ENCODE measurements around the gene MVK. TPM values are rescaled to one million over a fixed set of nuclear protein-coding genes. Genes with fewer than 3 reads are reported as not detected.

Gene MVK
- total and polyA plus RNA-seq, 9 donors = 7.4 to 66.4 (median 18.6) TPM

GRCh38 chr12:109637996-109638395 lies 64.4 kb downstream of the MVK start:
- Histone ChIP-seq H3K4me3 (no peak overlapping the region), H3K4me1 (ENCODE audit: insufficient read depth) (no peaks in the 10 kb centered on the region), H3K9me3 (no peaks in the 10 kb centered on the region), H3K27me3 (no peaks in the 10 kb centered on the region), H3K36me3 (no peaks in the 10 kb centered on the region), H3K27ac (no peak overlapping the region)
- WGBS, 3 donors = 63 to 79% (median 64%) methylated on average over 3 of the region's 3 CpGs
- no peak for DNase-seq
- no peak for TF ChIP-seq EP300 (IDR thresholded peaks at IDR 0.05)
- TF ChIP-seq, protein P1, sequence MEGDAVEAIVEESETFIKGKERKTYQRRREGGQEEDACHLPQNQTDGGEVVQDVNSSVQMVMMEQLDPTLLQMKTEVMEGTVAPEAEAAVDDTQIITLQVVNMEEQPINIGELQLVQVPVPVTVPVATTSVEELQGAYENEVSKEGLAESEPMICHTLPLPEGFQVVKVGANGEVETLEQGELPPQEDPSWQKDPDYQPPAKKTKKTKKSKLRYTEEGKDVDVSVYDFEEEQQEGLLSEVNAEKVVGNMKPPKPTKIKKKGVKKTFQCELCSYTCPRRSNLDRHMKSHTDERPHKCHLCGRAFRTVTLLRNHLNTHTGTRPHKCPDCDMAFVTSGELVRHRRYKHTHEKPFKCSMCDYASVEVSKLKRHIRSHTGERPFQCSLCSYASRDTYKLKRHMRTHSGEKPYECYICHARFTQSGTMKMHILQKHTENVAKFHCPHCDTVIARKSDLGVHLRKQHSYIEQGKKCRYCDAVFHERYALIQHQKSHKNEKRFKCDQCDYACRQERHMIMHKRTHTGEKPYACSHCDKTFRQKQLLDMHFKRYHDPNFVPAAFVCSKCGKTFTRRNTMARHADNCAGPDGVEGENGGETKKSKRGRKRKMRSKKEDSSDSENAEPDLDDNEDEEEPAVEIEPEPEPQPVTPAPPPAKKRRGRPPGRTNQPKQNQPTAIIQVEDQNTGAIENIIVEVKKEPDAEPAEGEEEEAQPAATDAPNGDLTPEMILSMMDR (IDR thresholded peaks at IDR 0.05) = no peak
- TF ChIP-seq POLR2A (IDR thresholded peaks at IDR 0.05) = no peak
- intact Hi-C loops (cut with DNase I) = no loop called here

GRCh38 chr12:109638735-109639134 lies 65.1 kb downstream of the MVK start:
- H3K4me1 ChIP-seq (ENCODE audit: insufficient read depth) = no peaks in the 10 kb centered on the region
- intact Hi-C loops (cut with DNase I) = no loop called here
- no peak overlapping the region for H3K4me3 ChIP-seq
- H3K27ac ChIP-seq = no peak overlapping the region
- no peaks in the 10 kb centered on the region for H3K9me3 ChIP-seq
- no peak for DNase-seq
- no peaks in the 10 kb centered on the region for H3K27me3 ChIP-seq
- 78 to 88% (median 86%) methylated on average over 4 of the region's 4 CpGs for WGBS, 3 donors
- H3K36me3 ChIP-seq = no peaks in the 10 kb centered on the region
- TF ChIP-seq, protein P1 (IDR thresholded peaks at IDR 0.05) = no peak
- TF ChIP-seq POLR2A (IDR thresholded peaks at IDR 0.05) (no peak), EP300 (IDR thresholded peaks at IDR 0.05) (no peak)

DNA sequence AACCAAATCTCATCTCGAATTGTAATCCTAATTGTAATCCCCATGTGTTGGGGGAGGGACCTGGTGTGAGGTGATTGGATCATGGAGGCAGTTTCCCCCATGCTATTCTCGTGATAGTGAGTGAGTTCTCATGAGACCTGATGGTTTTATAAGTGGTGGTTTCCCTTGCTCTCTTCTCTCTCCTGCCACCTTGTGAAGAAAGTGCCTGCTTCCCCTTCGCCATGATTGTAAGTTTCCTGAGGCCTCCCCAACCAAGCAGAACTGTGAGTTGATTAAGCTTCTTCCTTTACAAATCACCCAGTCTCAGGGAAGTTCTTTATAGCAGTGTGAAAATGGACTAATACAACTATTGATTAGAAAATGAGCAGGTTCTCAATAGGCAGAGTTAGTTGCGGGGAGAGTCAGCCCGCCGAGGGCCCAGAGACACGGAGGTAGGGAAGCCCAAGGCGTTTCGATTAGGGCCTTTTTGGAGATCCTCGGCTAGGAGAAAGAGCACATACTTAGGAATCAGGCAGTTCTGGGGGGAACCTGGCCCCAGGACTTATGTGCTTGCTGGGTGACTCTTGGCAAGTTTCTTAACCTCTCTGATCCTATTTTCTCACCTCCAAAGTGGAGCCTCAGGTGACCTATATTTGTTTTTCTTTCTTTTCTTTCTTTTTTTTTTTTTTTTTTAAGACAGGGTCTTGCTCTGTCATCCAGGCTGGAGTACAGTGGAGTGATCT lies 65.7 kb downstream of the MVK start:
- TF ChIP-seq EP300 (IDR thresholded peaks at IDR 0.05) (no peak), POLR2A (IDR thresholded peaks at IDR 0.05) (no peak)
- TF ChIP-seq, protein P1 (IDR thresholded peaks at IDR 0.05) = no peak
- Histone ChIP-seq H3K4me1 (ENCODE audit: insufficient read depth) (no peaks in the 10 kb centered on the region), H3K36me3 (no peaks in the 10 kb centered on the region), H3K27ac (no peak overlapping the region), H3K27me3 (no peaks in the 10 kb centered on the region), H3K9me3 (no peaks in the 10 kb centered on the region), H3K4me3 (no peak overlapping the region)
- no peak for DNase-seq
- WGBS, 3 donors = 85 to 87% (median 85%) methylated on average over 10 of the region's 10 CpGs
- intact Hi-C loops (cut with DNase I) = no loop called here

- TF ChIP-seq, protein P1 (IDR thresholded peaks at IDR 0.05) = no peak
- TF ChIP-seq POLR2A (IDR thresholded peaks at IDR 0.05) (no peak), EP300 (IDR thresholded peaks at IDR 0.05) (no peak)
- intact Hi-C loops (cut with DNase I) = no loop called here
- Histone ChIP-seq H3K27me3 (no peaks in the 10 kb centered on the region), H3K9me3 (no peaks in the 10 kb centered on the region), H3K4me3 (no peak overlapping the region), H3K4me1 (ENCODE audit: insufficient read depth) (no peaks in the 10 kb centered on the region), H3K36me3 (no peaks in the 10 kb centered on the region), H3K27ac (no peak overlapping the region)
- no peak for DNase-seq
- 61 to 66% (median 64%) methylated on average over 3 of the region's 3 CpGs for WGBS, 3 donors
Measured at GRCh38 chr12:109640961-109641360, 67.4 kb downstream of the MVK start.
